SK-N-SH (cell line): ENCODE measurements around the gene NME8. TPM values are rescaled to one million over a fixed set of nuclear protein-coding genes. Genes with fewer than 3 reads are reported as not detected.

Source experiments
- CTCF ChIA-PET: fragments of 300-600, 350-600 bp; formaldehyde crosslinking; extraction: SDS; loops from one replicate; lab custom pipeline; 2021; lab: Yijun Ruan, JAX
- POLR2A ChIA-PET: fragments of 350-600 bp; sonication (Branson Sonifier 250); formaldehyde crosslinking; extraction: SDS; loops from one replicate; lab custom pipeline; 2020; ENCODE audit warnings: antibody characterized with exemption, inconsistent platforms; lab: Yijun Ruan, JAX
- DNase-seq: peaks from one replicate; pipeline ENCODE4 v3.0.0; 2012
- H2AFZ ChIP-seq: fragments of 200-600 bp; sonication (generic); 2 replicates; pipeline ENCODE4 v1.8.1; 2016; ENCODE audit warnings: antibody characterized with exemption, mild to moderate bottlenecking, low read depth
- H3F3A ChIP-seq: fragments of 200-600 bp; sonication (generic); replicated peaks from 2 replicates; pipeline ENCODE3; 2016; ENCODE audit warnings: antibody characterized with exemption, mild to moderate bottlenecking; ENCODE audit not compliant: insufficient read depth
- H3K27ac ChIP-seq, 2 experiments: fragments of 200-500 bp in 1 of 2; fragments of 200-600 bp in 1 of 2; sonication (Bioruptor generic) in 1 of 2; sonication (generic), shearing (Covaris generic) in 1 of 2; 2 replicates each; pipeline versions ENCODE4 v1.5.1 to v1.6.1; 2014 to 2016; ENCODE audit warnings: low read depth in 2 of 2, inconsistent platforms in 1 of 2, low read length in 1 of 2, mild to moderate bottlenecking in 1 of 2, mixed read lengths in 1 of 2
- H3K27me3 ChIP-seq: fragments of 200-600 bp; sonication (generic), shearing (Covaris generic); 2 replicates; pipeline ENCODE4 v1.6.1; 2016; ENCODE audit warnings: mixed run types; ENCODE audit not compliant: insufficient read depth
- H3K36me3 ChIP-seq, 2 experiments: fragments of 200-500 bp in 1 of 2; fragments of 200-600 bp in 1 of 2; sonication (Bioruptor generic) in 1 of 2; sonication (generic) in 1 of 2; replicated peaks in 1 of 2; 2 replicates each; pipeline versions ENCODE3 to v1.5.1; 2014 to 2016; ENCODE audit warnings: low read length in 1 of 2, mild to moderate bottlenecking in 1 of 2; ENCODE audit not compliant: insufficient read depth in 2 of 2, control insufficient read depth in 1 of 2
- H3K4me1 ChIP-seq, 2 experiments: fragments of 200-500 bp in 1 of 2; fragments of 200-600 bp in 1 of 2; sonication (Bioruptor generic) in 1 of 2; sonication (generic), shearing (Covaris generic) in 1 of 2; 2 replicates each; pipeline versions ENCODE4 v1.5.1 to v1.6.1; 2014 to 2016; ENCODE audit warnings: low read depth in 1 of 2, low read length in 1 of 2, mixed run types in 1 of 2; ENCODE audit not compliant: insufficient read depth in 2 of 2, control insufficient read depth in 1 of 2
- H3K4me2 ChIP-seq: fragments of 200-600 bp; sonication (generic), shearing (Covaris generic); 2 replicates; pipeline ENCODE4 v1.6.1; 2017; ENCODE audit warnings: mixed run types
- H3K4me3 ChIP-seq, 2 experiments: fragments of 200-500 bp in 1 of 2; fragments of 200-600 bp in 1 of 2; sonication (Bioruptor generic) in 1 of 2; sonication (generic), shearing (Covaris generic) in 1 of 2; 2 replicates each; pipeline versions ENCODE4 v1.5.1 to v1.8.1; 2014 to 2016; ENCODE audit warnings: low read depth in 2 of 2, inconsistent platforms in 1 of 2, low read length in 1 of 2, mild to moderate bottlenecking in 1 of 2, mixed read lengths in 1 of 2, moderate library complexity in 1 of 2
- H3K79me2 ChIP-seq: fragments of 200-600 bp; sonication (generic); 2 replicates; pipeline ENCODE4 v1.8.1; 2017; ENCODE audit warnings: mild to moderate bottlenecking; ENCODE audit not compliant: insufficient read depth
- H3K9ac ChIP-seq: fragments of 200-600 bp; sonication (generic); 2 replicates; pipeline ENCODE4 v1.6.1; 2017; ENCODE audit warnings: mixed run types
- H3K9me2 ChIP-seq: fragments of 200-600 bp; sonication (generic); 2 replicates; pipeline ENCODE4 v1.6.1; 2017; ENCODE audit warnings: mixed run types
- H3K9me3 ChIP-seq: fragments of 200-600 bp; sonication (generic); 2 replicates; pipeline ENCODE4 v1.6.1; 2017; ENCODE audit warnings: mixed run types, mild to moderate bottlenecking, moderate library complexity
- H4K20me1 ChIP-seq: fragments of 200-600 bp; sonication (generic); 2 replicates; pipeline ENCODE4 v1.6.1; 2017; ENCODE audit warnings: mild to moderate bottlenecking, mixed run types; ENCODE audit not compliant: insufficient read depth
- CHD2 ChIP-seq: fragments of 150-350 bp; IDR thresholded peaks from 2 replicates; pipeline ENCODE4 v1.6.1; 2018; ENCODE audit warnings: low read length; ENCODE audit not compliant: partially characterized antibody
- FOXJ3 ChIP-seq: sonication (generic); formaldehyde crosslinking; IDR thresholded peaks from 2 replicates; pipeline ENCODE4 v1.5.1; 2020; ENCODE audit warnings: mild to moderate bottlenecking, missing genetic modification reagents
- GABPA ChIP-seq: IDR thresholded peaks from 2 replicates; pipeline ENCODE4 v1.4.0; 2012; ENCODE audit warnings: low read depth, mild to moderate bottlenecking
- MXI1 ChIP-seq: IDR thresholded peaks from 2 replicates; pipeline ENCODE4 v1.6.1; 2012; ENCODE audit warnings: mild to moderate bottlenecking, low read depth, low read length, improper control_type of control experiment
- NFIC ChIP-seq: IDR thresholded peaks from 2 replicates; pipeline ENCODE4 v1.4.0; 2012; ENCODE audit warnings: borderline replicate concordance
- RAD21 ChIP-seq: IDR thresholded peaks from 2 replicates; pipeline ENCODE4 v1.6.1; 2012; ENCODE audit warnings: mild to moderate bottlenecking, low read length
- RCOR1 ChIP-seq: fragments of 150-350 bp; IDR thresholded peaks from 2 replicates; pipeline ENCODE4 v1.6.1; 2017; ENCODE audit warnings: antibody characterized with exemption, low read length
- RFX5 ChIP-seq: IDR thresholded peaks from 2 replicates; pipeline ENCODE4 v1.6.1; 2012; ENCODE audit warnings: mild to moderate bottlenecking, improper control_type of control experiment, low read length
- TAF1 ChIP-seq: IDR thresholded peaks from 2 replicates; pipeline ENCODE4 v1.6.1; 2012; ENCODE audit warnings: low read depth, mild to moderate bottlenecking, low read length, moderate library complexity, borderline replicate concordance
- TEAD4 ChIP-seq: IDR thresholded peaks from 2 replicates; pipeline ENCODE4 v1.4.0; 2012; ENCODE audit warnings: mild to moderate bottlenecking, borderline replicate concordance; ENCODE audit not compliant: insufficient read depth
- WGBS: methylation state at CpG from one replicate; pipeline ENCODE4 v1.1.6; 2017; ENCODE audit warnings: low lambda C conversion rate; 5-methylcytosine and 5-hydroxymethylcytosine counted together
- polyA plus RNA-seq, 3 experiments: library from polyadenylated mRNA; depleted of rRNA; stranded (reverse); fragments of >200 nt; gene quantifications; 2 replicates each; pipeline ENCODE4 v1.2.3, GENCODE V29; 2012
- TF ChIP-seq, protein P1 (sequence below): IDR thresholded peaks from 2 replicates; pipeline ENCODE4 v1.6.1; 2012; ENCODE audit warnings: mild to moderate bottlenecking, low read depth, low read length, moderate library complexity
- TF ChIP-seq, protein P2 (sequence below): IDR thresholded peaks from 2 replicates; pipeline ENCODE4 v1.4.0; 2012; ENCODE audit warnings: low read depth
- TF ChIP-seq, protein P3 (sequence below): IDR thresholded peaks from 2 replicates; pipeline ENCODE4 v1.4.0; 2012; ENCODE audit warnings: low read depth, borderline replicate concordance
- TF ChIP-seq, protein P4 (sequence below): IDR thresholded peaks from 2 replicates; pipeline ENCODE4 v1.4.0; 2012; ENCODE audit warnings: low read depth, borderline replicate concordance
- TF ChIP-seq, protein P5 (sequence below): fragments of 200-600 bp; sonication (generic); IDR thresholded peaks from 2 replicates; pipeline ENCODE4 v1.6.1; 2017; ENCODE audit warnings: antibody characterized with exemption, mild to moderate bottlenecking, moderate library complexity

NME8 gene
- polyA plus RNA-seq, 1 of the 3 experiments (the other 2 are of a cell fraction), result not detected

DNA sequence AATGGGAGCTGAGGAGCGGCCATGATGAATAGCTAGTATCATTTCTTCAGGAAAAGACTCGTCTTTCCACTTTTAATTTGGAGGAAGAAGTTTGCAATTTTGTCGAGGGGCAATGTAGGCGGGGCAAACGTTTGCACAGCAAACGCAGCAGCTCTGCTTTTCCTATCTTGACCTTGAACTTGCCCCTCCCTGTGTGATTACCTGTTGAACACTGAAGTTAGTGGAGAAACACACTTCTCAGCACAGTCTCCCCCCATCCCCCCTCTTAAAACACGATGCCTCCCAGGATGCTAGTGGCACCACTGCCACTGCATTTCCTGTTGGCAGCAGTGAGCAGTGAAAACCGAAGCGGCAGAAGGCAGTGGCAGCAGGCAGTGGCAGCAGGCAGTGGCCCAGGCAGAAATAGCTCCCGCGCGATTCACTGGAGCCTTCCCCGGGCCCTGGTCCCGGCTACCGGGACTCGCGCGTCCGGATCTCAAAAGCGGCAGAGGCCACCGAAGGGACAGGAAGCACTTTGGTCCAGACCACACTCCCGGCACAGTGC lies 72.0 kb downstream of the NME8 start, which contains the start of gene EPDR1:
Gene EPDR1 (plus strand): TSS at position 336 of the 544 bp plus-strand sequence. CDS start 300 bp downstream, outside the sequence.
- no peaks in the 10 kb centered on the region for H4K20me1 ChIP-seq
- ChIA-PET POLR2A (interaction anchor here (1.2 to 1.6 kb wide), 2 partner anchors 37 to 114 kb away, joined by 3 read pairs; no protein-coding TSS in a partner anchor), CTCF (interaction anchor here (0.6 to 16.2 kb wide), 34 partner anchors 9 to 684 kb away, joined by 3 to 280 read pairs (median 3); no protein-coding TSS in a partner anchor)
- no peaks in the 10 kb centered on the region for H3F3A ChIP-seq
- WGBS, result 15% methylated on average over 15 of the region's 22 CpGs
- peak within 1 kb of the TSS; percentile 69 for H3K9ac ChIP-seq
- peak within 1 kb of the TSS; percentile 92 for H2AFZ ChIP-seq
- peak within 1 kb of the TSS; percentile 74 to 94 for H3K4me3 ChIP-seq
- peaks cover 0 to 30% of the 10 kb centered on the region in 2 experiments; a peak in 2 of 4 replicates for H3K4me1 ChIP-seq
- H3K36me3 ChIP-seq, result no peaks in the 10 kb centered on the region
- peak; percentile 89 for DNase-seq
- no peak for TF ChIP-seq TAF1
- TF ChIP-seq, protein P1, sequence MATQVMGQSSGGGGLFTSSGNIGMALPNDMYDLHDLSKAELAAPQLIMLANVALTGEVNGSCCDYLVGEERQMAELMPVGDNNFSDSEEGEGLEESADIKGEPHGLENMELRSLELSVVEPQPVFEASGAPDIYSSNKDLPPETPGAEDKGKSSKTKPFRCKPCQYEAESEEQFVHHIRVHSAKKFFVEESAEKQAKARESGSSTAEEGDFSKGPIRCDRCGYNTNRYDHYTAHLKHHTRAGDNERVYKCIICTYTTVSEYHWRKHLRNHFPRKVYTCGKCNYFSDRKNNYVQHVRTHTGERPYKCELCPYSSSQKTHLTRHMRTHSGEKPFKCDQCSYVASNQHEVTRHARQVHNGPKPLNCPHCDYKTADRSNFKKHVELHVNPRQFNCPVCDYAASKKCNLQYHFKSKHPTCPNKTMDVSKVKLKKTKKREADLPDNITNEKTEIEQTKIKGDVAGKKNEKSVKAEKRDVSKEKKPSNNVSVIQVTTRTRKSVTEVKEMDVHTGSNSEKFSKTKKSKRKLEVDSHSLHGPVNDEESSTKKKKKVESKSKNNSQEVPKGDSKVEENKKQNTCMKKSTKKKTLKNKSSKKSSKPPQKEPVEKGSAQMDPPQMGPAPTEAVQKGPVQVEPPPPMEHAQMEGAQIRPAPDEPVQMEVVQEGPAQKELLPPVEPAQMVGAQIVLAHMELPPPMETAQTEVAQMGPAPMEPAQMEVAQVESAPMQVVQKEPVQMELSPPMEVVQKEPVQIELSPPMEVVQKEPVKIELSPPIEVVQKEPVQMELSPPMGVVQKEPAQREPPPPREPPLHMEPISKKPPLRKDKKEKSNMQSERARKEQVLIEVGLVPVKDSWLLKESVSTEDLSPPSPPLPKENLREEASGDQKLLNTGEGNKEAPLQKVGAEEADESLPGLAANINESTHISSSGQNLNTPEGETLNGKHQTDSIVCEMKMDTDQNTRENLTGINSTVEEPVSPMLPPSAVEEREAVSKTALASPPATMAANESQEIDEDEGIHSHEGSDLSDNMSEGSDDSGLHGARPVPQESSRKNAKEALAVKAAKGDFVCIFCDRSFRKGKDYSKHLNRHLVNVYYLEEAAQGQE, result peak; percentile 35; the same call in 1 of the 2 replicates
- TF ChIP-seq RFX5, result no peak
- no peak for TF ChIP-seq TEAD4
- peak; percentile 46; the same call in 1 of the 2 replicates for TF ChIP-seq MXI1
- TF ChIP-seq, protein P2, sequence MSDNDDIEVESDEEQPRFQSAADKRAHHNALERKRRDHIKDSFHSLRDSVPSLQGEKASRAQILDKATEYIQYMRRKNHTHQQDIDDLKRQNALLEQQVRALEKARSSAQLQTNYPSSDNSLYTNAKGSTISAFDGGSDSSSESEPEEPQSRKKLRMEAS, result peak; percentile 37; the same call in 1 of the 2 replicates
- TF ChIP-seq, protein P3, sequence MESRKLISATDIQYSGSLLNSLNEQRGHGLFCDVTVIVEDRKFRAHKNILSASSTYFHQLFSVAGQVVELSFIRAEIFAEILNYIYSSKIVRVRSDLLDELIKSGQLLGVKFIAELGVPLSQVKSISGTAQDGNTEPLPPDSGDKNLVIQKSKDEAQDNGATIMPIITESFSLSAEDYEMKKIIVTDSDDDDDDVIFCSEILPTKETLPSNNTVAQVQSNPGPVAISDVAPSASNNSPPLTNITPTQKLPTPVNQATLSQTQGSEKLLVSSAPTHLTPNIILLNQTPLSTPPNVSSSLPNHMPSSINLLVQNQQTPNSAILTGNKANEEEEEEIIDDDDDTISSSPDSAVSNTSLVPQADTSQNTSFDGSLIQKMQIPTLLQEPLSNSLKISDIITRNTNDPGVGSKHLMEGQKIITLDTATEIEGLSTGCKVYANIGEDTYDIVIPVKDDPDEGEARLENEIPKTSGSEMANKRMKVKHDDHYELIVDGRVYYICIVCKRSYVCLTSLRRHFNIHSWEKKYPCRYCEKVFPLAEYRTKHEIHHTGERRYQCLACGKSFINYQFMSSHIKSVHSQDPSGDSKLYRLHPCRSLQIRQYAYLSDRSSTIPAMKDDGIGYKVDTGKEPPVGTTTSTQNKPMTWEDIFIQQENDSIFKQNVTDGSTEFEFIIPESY, result no peak
- peak; percentile 40; the same call in 1 of the 2 replicates for TF ChIP-seq RAD21
- TF ChIP-seq, protein P4, sequence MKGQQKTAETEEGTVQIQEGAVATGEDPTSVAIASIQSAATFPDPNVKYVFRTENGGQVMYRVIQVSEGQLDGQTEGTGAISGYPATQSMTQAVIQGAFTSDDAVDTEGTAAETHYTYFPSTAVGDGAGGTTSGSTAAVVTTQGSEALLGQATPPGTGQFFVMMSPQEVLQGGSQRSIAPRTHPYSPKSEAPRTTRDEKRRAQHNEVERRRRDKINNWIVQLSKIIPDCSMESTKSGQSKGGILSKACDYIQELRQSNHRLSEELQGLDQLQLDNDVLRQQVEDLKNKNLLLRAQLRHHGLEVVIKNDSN, result no peak
- no peak for TF ChIP-seq NFIC
- TF ChIP-seq, protein P5, sequence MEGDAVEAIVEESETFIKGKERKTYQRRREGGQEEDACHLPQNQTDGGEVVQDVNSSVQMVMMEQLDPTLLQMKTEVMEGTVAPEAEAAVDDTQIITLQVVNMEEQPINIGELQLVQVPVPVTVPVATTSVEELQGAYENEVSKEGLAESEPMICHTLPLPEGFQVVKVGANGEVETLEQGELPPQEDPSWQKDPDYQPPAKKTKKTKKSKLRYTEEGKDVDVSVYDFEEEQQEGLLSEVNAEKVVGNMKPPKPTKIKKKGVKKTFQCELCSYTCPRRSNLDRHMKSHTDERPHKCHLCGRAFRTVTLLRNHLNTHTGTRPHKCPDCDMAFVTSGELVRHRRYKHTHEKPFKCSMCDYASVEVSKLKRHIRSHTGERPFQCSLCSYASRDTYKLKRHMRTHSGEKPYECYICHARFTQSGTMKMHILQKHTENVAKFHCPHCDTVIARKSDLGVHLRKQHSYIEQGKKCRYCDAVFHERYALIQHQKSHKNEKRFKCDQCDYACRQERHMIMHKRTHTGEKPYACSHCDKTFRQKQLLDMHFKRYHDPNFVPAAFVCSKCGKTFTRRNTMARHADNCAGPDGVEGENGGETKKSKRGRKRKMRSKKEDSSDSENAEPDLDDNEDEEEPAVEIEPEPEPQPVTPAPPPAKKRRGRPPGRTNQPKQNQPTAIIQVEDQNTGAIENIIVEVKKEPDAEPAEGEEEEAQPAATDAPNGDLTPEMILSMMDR, result peak; percentile 40
- no peak for TF ChIP-seq FOXJ3 (CRISPR knock-in tag)
- peak; percentile 46 for TF ChIP-seq GABPA
- TF ChIP-seq CHD2, result peak; percentile 91
- 0 out of 2 replicates have a peak, but pooled peaks have one; percentile 65 for TF ChIP-seq RCOR1
- H3K9me2 ChIP-seq, result no peaks in the 10 kb centered on the region
- peak within 1 kb of the TSS; percentile 34 to 94 for H3K27ac ChIP-seq
- H3K79me2 ChIP-seq, result peaks cover 6% of the 10 kb centered on the region; the same call in 1 of the 2 replicates
- H3K27me3 ChIP-seq, result peaks cover 28% of the 10 kb centered on the region; the same call in 1 of the 2 replicates
- H3K4me2 ChIP-seq, result peak within 1 kb of the TSS; percentile 89
- no peaks in the 10 kb centered on the region for H3K9me3 ChIP-seq
